GM12878 (cell line): ENCODE data around the gene SSH3. TPM values are rescaled to one million over a fixed set of nuclear protein-coding genes. Genes with fewer than 3 reads are reported as not detected.

Experiments used
- NFYA ChIP-seq: IDR thresholded peaks from 2 replicates; pipeline ENCODE4 v1.6.1; 2011; ENCODE audit warnings: low read depth, mild to moderate bottlenecking, low read length, improper control_type of control experiment, borderline replicate concordance
- SMARCA5 ChIP-seq: fragments of 450-650 bp; IDR thresholded peaks from 2 replicates; pipeline ENCODE4 v1.6.1; 2017; ENCODE audit warnings: mild to moderate bottlenecking
- ZNF687 ChIP-seq: fragments of 450-650 bp; IDR thresholded peaks from 2 replicates; pipeline ENCODE4 v1.6.1; 2017; ENCODE audit warnings: mild to moderate bottlenecking, moderate library complexity
- polyA plus RNA-seq, 11 experiments: library from polyadenylated mRNA; depleted of rRNA in 4 of 11; unstranded in 6 of 11; stranded (reverse) in 5 of 11; fragments of >200 nt; fragmentation: Nextera tagmentation in 4 of 11; fragmentation: Illumina TruSeq in 1 of 11; extraction: Ambion mirVana in 4 of 11; extraction: Trizol in 1 of 11; gene quantifications; 1 replicate in 1 of 11; 2 replicates in 10 of 11; pipeline versions ENCODE4 v1.2.1 to v1.2.3, GENCODE V29; 2011 to 2016; ENCODE audit warnings: inconsistent platforms in 2 of 11, missing spikeins in 2 of 11, low read depth in 1 of 11
- small RNA-seq: library from RNA; depleted of rRNA; stranded (forward); fragments of <200 nt; gene quantifications from one replicate; pipeline ENCODE3, GENCODE V24; 2014
- total RNA-seq, 4 experiments: library from RNA; depleted of rRNA in 3 of 4; stranded (reverse); fragments of >200 nt in 3 of 4; fragmentation: Illumina TruSeq in 1 of 4; extraction: Trizol in 1 of 4; gene quantifications; 2 replicates each; pipeline versions ENCODE4 v1.2.1 to v1.2.3, GENCODE V29; 2013 to 2021

Gene SSH3
- total and polyA plus RNA-seq, 10 of the 15 experiments (the other 5 are each of a cell fraction or from before 2014, with no cell fraction given), result 0.05 to 0.83 (median 0.28) TPM; not detected in 3

- TF ChIP-seq ZNF687 (no peak), SMARCA5 (no peak), NFYA (no peak)
Measured at GRCh38 chr11:67357831-67358670, 54.7 kb downstream of the SSH3 start (continued).

Small RNA genes lying within 50 kb of the gene (small RNA-seq; reads per million reads assigned to genes)
- gene RN7SKP239, result not detected

Other genes starting within 250 kb of the SSH3 start
Only the 7 nearest of the 20 such genes appear.
- gene GRK2, start 37.1 kb upstream of the SSH3 start, total RNA-seq (2014; rRNA removed), result 135 and 140 TPM in 2 replicates
- gene GRK2, start 37.1 kb upstream of the SSH3 start, total RNA-seq (2014; rRNA removed; fragmentation: Illumina TruSeq; extraction: Trizol), result 50.3 and 54.9 TPM in 2 replicates
- gene GRK2, start 37.1 kb upstream of the SSH3 start, total RNA-seq (2021), result 152 and 160 TPM in 2 replicates
- 52.4 and 77.2 TPM in 2 replicates for gene GRK2, start 37.1 kb upstream of the SSH3 start, polyA plus RNA-seq (2011; rRNA removed)
- 44.5 and 90.0 TPM in 2 replicates for gene GRK2, start 37.1 kb upstream of the SSH3 start, polyA plus RNA-seq (2014; fragmentation: Illumina TruSeq; extraction: Trizol)
- 1 to 10 TPM; 1.0 to 1.3 TPM for gene GRK2, start 37.1 kb upstream of the SSH3 start, polyA plus RNA-seq (2014; fragmentation: Nextera tagmentation; extraction: Ambion mirVana)
- gene GRK2, start 37.1 kb upstream of the SSH3 start, polyA plus RNA-seq (2014; rRNA removed), result 142 and 155 TPM in 2 replicates
- gene GRK2, start 37.1 kb upstream of the SSH3 start, polyA plus RNA-seq (2016; fragmentation: Nextera tagmentation; extraction: Ambion mirVana), result 10 to 100 TPM; 31.5 to 34.5 TPM
- 36.7 and 39.5 TPM in 2 replicates for gene ANKRD13D, start 14.2 kb upstream of the SSH3 start, total RNA-seq (2014; rRNA removed)
- 20.8 and 21.1 TPM in 2 replicates for gene ANKRD13D, start 14.2 kb upstream of the SSH3 start, total RNA-seq (2014; rRNA removed; fragmentation: Illumina TruSeq; extraction: Trizol)
- 45.2 and 54.1 TPM in 2 replicates for gene ANKRD13D, start 14.2 kb upstream of the SSH3 start, total RNA-seq (2021)
- gene ANKRD13D, start 14.2 kb upstream of the SSH3 start, polyA plus RNA-seq (2011; rRNA removed), result 13.2 and 25.2 TPM in 2 replicates
- 6.7 and 18.4 TPM in 2 replicates for gene ANKRD13D, start 14.2 kb upstream of the SSH3 start, polyA plus RNA-seq (2014; fragmentation: Illumina TruSeq; extraction: Trizol)
- 1 to 10 TPM; 2.0 to 5.9 TPM for gene ANKRD13D, start 14.2 kb upstream of the SSH3 start, polyA plus RNA-seq (2014; fragmentation: Nextera tagmentation; extraction: Ambion mirVana)
- gene ANKRD13D, start 14.2 kb upstream of the SSH3 start, polyA plus RNA-seq (2014; rRNA removed), result 56.2 and 58.8 TPM in 2 replicates
- 10 to 100 TPM; 18.4 to 22.0 TPM for gene ANKRD13D, start 14.2 kb upstream of the SSH3 start, polyA plus RNA-seq (2016; fragmentation: Nextera tagmentation; extraction: Ambion mirVana)
- gene POLD4, start 50.0 kb downstream of the SSH3 start, total RNA-seq (2014; rRNA removed), result 140 and 142 TPM in 2 replicates
- 46.8 and 51.2 TPM in 2 replicates for gene POLD4, start 50.0 kb downstream of the SSH3 start, total RNA-seq (2014; rRNA removed; fragmentation: Illumina TruSeq; extraction: Trizol)
- gene POLD4, start 50.0 kb downstream of the SSH3 start, total RNA-seq (2021), result 103 and 110 TPM in 2 replicates
- 43.4 and 72.8 TPM in 2 replicates for gene POLD4, start 50.0 kb downstream of the SSH3 start, polyA plus RNA-seq (2011; rRNA removed)
- 11.5 and 25.8 TPM in 2 replicates for gene POLD4, start 50.0 kb downstream of the SSH3 start, polyA plus RNA-seq (2014; fragmentation: Illumina TruSeq; extraction: Trizol)
- gene POLD4, start 50.0 kb downstream of the SSH3 start, polyA plus RNA-seq (2014; fragmentation: Nextera tagmentation; extraction: Ambion mirVana), result 10 to 100 TPM in 1 of 2 experiments, 1 to 10 TPM in 1; 8.1 to 23.5 TPM
- gene POLD4, start 50.0 kb downstream of the SSH3 start, polyA plus RNA-seq (2014; rRNA removed), result 176 and 184 TPM in 2 replicates
- 100 to 1,000 TPM; 120 to 125 TPM for gene POLD4, start 50.0 kb downstream of the SSH3 start, polyA plus RNA-seq (2016; fragmentation: Nextera tagmentation; extraction: Ambion mirVana)
- gene CLCF1, start 70.1 kb downstream of the SSH3 start, total RNA-seq (2014; rRNA removed), result 0.68 and 0.82 TPM in 2 replicates
- 0.63 and 0.64 TPM in 2 replicates for gene CLCF1, start 70.1 kb downstream of the SSH3 start, total RNA-seq (2014; rRNA removed; fragmentation: Illumina TruSeq; extraction: Trizol)
- 1.3 and 1.5 TPM in 2 replicates for gene CLCF1, start 70.1 kb downstream of the SSH3 start, total RNA-seq (2021)
- 0.12 and 0.16 TPM in 2 replicates for gene CLCF1, start 70.1 kb downstream of the SSH3 start, polyA plus RNA-seq (2011; rRNA removed)
- gene CLCF1, start 70.1 kb downstream of the SSH3 start, polyA plus RNA-seq (2014; fragmentation: Illumina TruSeq; extraction: Trizol), result 0.25 and 0.79 TPM in 2 replicates
- gene CLCF1, start 70.1 kb downstream of the SSH3 start, polyA plus RNA-seq (2014; fragmentation: Nextera tagmentation; extraction: Ambion mirVana), result under 1 TPM; 0.24 to 0.58 TPM
- gene CLCF1, start 70.1 kb downstream of the SSH3 start, polyA plus RNA-seq (2014; rRNA removed), result 2.1 and 2.4 TPM in 2 replicates
- gene CLCF1, start 70.1 kb downstream of the SSH3 start, polyA plus RNA-seq (2016; fragmentation: Nextera tagmentation; extraction: Ambion mirVana), result under 1 TPM in 1 of 2 experiments, not detected in 1; 0.35 TPM
- gene RAD9A, start 88.5 kb downstream of the SSH3 start, total RNA-seq (2014; rRNA removed), result 21.0 and 21.9 TPM in 2 replicates
- 8.2 TPM in 2 replicates for gene RAD9A, start 88.5 kb downstream of the SSH3 start, total RNA-seq (2014; rRNA removed; fragmentation: Illumina TruSeq; extraction: Trizol)
- gene RAD9A, start 88.5 kb downstream of the SSH3 start, total RNA-seq (2021), result 29.5 and 32.7 TPM in 2 replicates
- gene RAD9A, start 88.5 kb downstream of the SSH3 start, polyA plus RNA-seq (2011; rRNA removed), result 9.6 and 18.6 TPM in 2 replicates
- 5.8 and 15.6 TPM in 2 replicates for gene RAD9A, start 88.5 kb downstream of the SSH3 start, polyA plus RNA-seq (2014; fragmentation: Illumina TruSeq; extraction: Trizol)
- 1 to 10 TPM; 1.1 to 3.6 TPM for gene RAD9A, start 88.5 kb downstream of the SSH3 start, polyA plus RNA-seq (2014; fragmentation: Nextera tagmentation; extraction: Ambion mirVana)
- gene RAD9A, start 88.5 kb downstream of the SSH3 start, polyA plus RNA-seq (2014; rRNA removed), result 36.2 and 37.6 TPM in 2 replicates
- gene RAD9A, start 88.5 kb downstream of the SSH3 start, polyA plus RNA-seq (2016; fragmentation: Nextera tagmentation; extraction: Ambion mirVana), result 10 to 100 TPM; 22.0 to 25.6 TPM
- gene PPP1CA, start 98.3 kb downstream of the SSH3 start, total RNA-seq (2014; rRNA removed), result 342 and 371 TPM in 2 replicates
- gene PPP1CA, start 98.3 kb downstream of the SSH3 start, total RNA-seq (2014; rRNA removed; fragmentation: Illumina TruSeq; extraction: Trizol), result 170 and 176 TPM in 2 replicates
- 265 and 269 TPM in 2 replicates for gene PPP1CA, start 98.3 kb downstream of the SSH3 start, total RNA-seq (2021)
- gene PPP1CA, start 98.3 kb downstream of the SSH3 start, polyA plus RNA-seq (2011; rRNA removed), result 86.0 and 211 TPM in 2 replicates
- 128 and 202 TPM in 2 replicates for gene PPP1CA, start 98.3 kb downstream of the SSH3 start, polyA plus RNA-seq (2014; fragmentation: Illumina TruSeq; extraction: Trizol)
- gene PPP1CA, start 98.3 kb downstream of the SSH3 start, polyA plus RNA-seq (2014; fragmentation: Nextera tagmentation; extraction: Ambion mirVana), result 10 to 100 TPM; 26.4 to 41.7 TPM
- 306 and 326 TPM in 2 replicates for gene PPP1CA, start 98.3 kb downstream of the SSH3 start, polyA plus RNA-seq (2014; rRNA removed)
- 100 to 1,000 TPM; 417 to 458 TPM for gene PPP1CA, start 98.3 kb downstream of the SSH3 start, polyA plus RNA-seq (2016; fragmentation: Nextera tagmentation; extraction: Ambion mirVana)
- 52.0 and 60.0 TPM in 2 replicates for gene TBC1D10C, start 100.6 kb downstream of the SSH3 start, total RNA-seq (2014; rRNA removed)
- gene TBC1D10C, start 100.6 kb downstream of the SSH3 start, total RNA-seq (2014; rRNA removed; fragmentation: Illumina TruSeq; extraction: Trizol), result 18.4 and 19.5 TPM in 2 replicates
- 77.4 and 80.7 TPM in 2 replicates for gene TBC1D10C, start 100.6 kb downstream of the SSH3 start, total RNA-seq (2021)
- gene TBC1D10C, start 100.6 kb downstream of the SSH3 start, polyA plus RNA-seq (2011; rRNA removed), result 9.6 and 15.4 TPM in 2 replicates
- gene TBC1D10C, start 100.6 kb downstream of the SSH3 start, polyA plus RNA-seq (2014; fragmentation: Illumina TruSeq; extraction: Trizol), result 3.4 and 13.5 TPM in 2 replicates
- gene TBC1D10C, start 100.6 kb downstream of the SSH3 start, polyA plus RNA-seq (2014; fragmentation: Nextera tagmentation; extraction: Ambion mirVana), result 1 to 10 TPM; 1.1 to 6.6 TPM
- gene TBC1D10C, start 100.6 kb downstream of the SSH3 start, polyA plus RNA-seq (2014; rRNA removed), result 83.4 and 85.3 TPM in 2 replicates
- 10 to 100 TPM; 61.8 to 73.3 TPM for gene TBC1D10C, start 100.6 kb downstream of the SSH3 start, polyA plus RNA-seq (2016; fragmentation: Nextera tagmentation; extraction: Ambion mirVana)